Gastroesophageal sphincter (tissue), 4 donors: ENCODE measurements around the gene FASN. TPM values are rescaled to one million over a fixed set of nuclear protein-coding genes. Genes with fewer than 3 reads are reported as not detected.

Experiments
- ATAC-seq: fragments of 150-250 bp; one replicate; pipeline ENCODE4 v1.9.1; 2016; ENCODE audit warnings: mild to moderate bottlenecking, moderate library complexity
- H3K27ac ChIP-seq, 4 donors: fragments of 200-600 bp; sonication (generic) in 3 of 4; 1 replicate in 3 of 4; 2 replicates in 1 of 4; pipeline ENCODE4 v1.5.1; 2016 to 2019
- H3K27me3 ChIP-seq: fragments of 200-600 bp; sonication (generic); one replicate; pipeline ENCODE4 v1.5.1; 2019
- H3K36me3 ChIP-seq, 2 donors: fragments of 200-600 bp; sonication (generic); one replicate each; pipeline ENCODE4 v1.5.1; 2019; ENCODE audit warnings: control low read depth in 1 of 2
- H3K4me1 ChIP-seq, 3 donors: fragments of 200-600 bp; sonication (generic); 1 replicate in 2 of 3; 2 replicates in 1 of 3; pipeline ENCODE4 v1.5.1; 2016 to 2019; ENCODE audit warnings: control low read depth in 2 of 3
- H3K4me3 ChIP-seq, 2 donors: fragments of 200-600 bp; sonication (generic); one replicate each; pipeline ENCODE4 v1.5.1; 2019; ENCODE audit warnings: mild to moderate bottlenecking in 1 of 2, moderate library complexity in 1 of 2
- H3K9me3 ChIP-seq, 3 donors: fragments of 200-600 bp; sonication (generic); one replicate each; pipeline ENCODE4 v1.5.1; 2017 to 2019; ENCODE audit warnings: control low read depth in 2 of 3
- CTCF ChIP-seq, 4 experiments: fragments of 200-600 bp in 2 of 4; fragments of 450-650 bp in 2 of 4; sonication (generic) in 1 of 4; IDR thresholded peaks; one replicate each; pipeline ENCODE4 v1.5.1; 2017 to 2019; ENCODE audit warnings: antibody characterized with exemption in 4 of 4, mild to moderate bottlenecking in 2 of 4, moderate library complexity in 2 of 4
- EP300 ChIP-seq: sonication (generic); formaldehyde crosslinking; IDR thresholded peaks from one replicate; pipeline ENCODE4 v1.6.1; 2017; ENCODE audit warnings: antibody characterized with exemption, mild to moderate bottlenecking
- POLR2A ChIP-seq, 2 donors: fragments of 450-650 bp; IDR thresholded peaks; one replicate each; pipeline ENCODE4 v1.6.1; 2017; ENCODE audit warnings: antibody characterized with exemption in 2 of 2, mild to moderate bottlenecking in 2 of 2, moderate library complexity in 1 of 2
- POLR2AphosphoS5 ChIP-seq: sonication (generic); formaldehyde crosslinking; IDR thresholded peaks from one replicate; pipeline ENCODE4 v1.6.1; 2017; ENCODE audit warnings: antibody characterized with exemption
- WGBS, 2 donors: methylation state at CpG; one replicate each; pipeline ENCODE4 v1.1.5; 2018; ENCODE audit warnings: low coverage in 1 of 2; 5-methylcytosine and 5-hydroxymethylcytosine counted together
- total RNA-seq, 4 donors: library from RNA; depleted of rRNA; stranded (reverse); fragments of >200 nt; gene quantifications; one replicate each; pipeline ENCODE4 v1.1.0, GENCODE V29; 2016

The FASN gene
- total RNA-seq, 4 donors from 2014 or later, result 22.6 to 52.8 (median 48.3) TPM

GRCh38 chr17:82110298-82110697 lies 12.3 kb upstream of the FASN start:
- Histone ChIP-seq H3K4me3 (no peak overlapping the region), H3K4me1 (peaks cover 0 to 23% (median 16%) of the 10 kb centered on the region in 3 donors), H3K27ac (no peak overlapping the region), H3K27me3 (no peaks in the 10 kb centered on the region), H3K36me3 (peaks cover 0 to 32% of the 10 kb centered on the region in 2 donors), H3K9me3 (no peaks in the 10 kb centered on the region)
- TF ChIP-seq POLR2A (IDR thresholded peaks at IDR 0.05) (no peak), POLR2AphosphoS5 (no peak), CTCF (IDR thresholded peaks at IDR 0.05) (no peak), EP300 (no peak)
- 78 to 93% methylated on average over 2 to 3 of the region's 3 CpGs for WGBS, 2 donors
- ATAC-seq, result no peak

DNA sequence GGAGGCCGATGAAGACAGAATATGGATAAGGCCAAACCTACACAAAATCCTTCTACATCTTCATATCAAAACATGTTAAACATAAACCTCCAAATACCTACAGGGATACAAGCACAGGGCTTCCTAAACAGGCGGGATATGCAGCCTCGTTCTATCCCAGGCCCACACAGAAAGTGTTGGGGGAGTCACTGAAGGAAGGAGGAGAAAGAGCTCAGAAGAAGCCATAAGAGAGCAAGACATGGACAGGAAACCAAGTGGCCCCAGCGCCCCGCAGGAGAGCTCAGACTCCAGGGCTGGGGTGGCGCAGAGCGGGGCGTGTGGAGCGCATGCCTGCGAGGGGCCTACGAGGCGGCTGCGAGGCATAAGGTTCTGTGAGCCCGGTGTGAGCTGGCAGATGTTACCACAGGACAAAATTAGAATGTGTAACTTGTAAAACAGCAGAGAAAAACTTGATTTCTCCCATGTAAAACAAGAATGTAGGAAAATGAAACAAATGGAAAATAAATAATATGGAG lies 11.0 kb upstream of the FASN start:
- Histone ChIP-seq H3K27ac (no peak overlapping the region), H3K4me1 (peaks cover 0 to 36% (median 18%) of the 10 kb centered on the region in 3 donors), H3K27me3 (no peaks in the 10 kb centered on the region), H3K4me3 (no peak overlapping the region), H3K9me3 (no peaks in the 10 kb centered on the region), H3K36me3 (peaks cover 0 to 23% of the 10 kb centered on the region in 2 donors)
- no peak for ATAC-seq
- TF ChIP-seq CTCF (IDR thresholded peaks at IDR 0.05) (no peak), POLR2A (IDR thresholded peaks at IDR 0.05) (no peak), EP300 (no peak)
- 94% methylated on average over 12 of the region's 14 CpGs; no CpG with 5 or more reads in 1 of the 2 donors for WGBS, 2 donors

GRCh38 chr17:82108496-82108945 lies 10.5 kb upstream of the FASN start:
- peaks cover 0 to 41% (median 23%) of the 10 kb centered on the region in 3 donors for H3K4me1 ChIP-seq
- WGBS, 2 donors, result 78 to 87% methylated on average over 7 to 8 of the region's 19 CpGs
- no peaks in the 10 kb centered on the region for H3K27me3 ChIP-seq
- peaks cover 0 to 18% of the 10 kb centered on the region in 2 donors for H3K36me3 ChIP-seq
- no peak overlapping the region for H3K27ac ChIP-seq
- TF ChIP-seq POLR2AphosphoS5 (no peak), CTCF (IDR thresholded peaks at IDR 0.05) (no peak), POLR2A (IDR thresholded peaks at IDR 0.05) (no peak), EP300 (no peak)
- no peak overlapping the region for H3K4me3 ChIP-seq
- no peaks in the 10 kb centered on the region for H3K9me3 ChIP-seq
- ATAC-seq, result no peak

DNA sequence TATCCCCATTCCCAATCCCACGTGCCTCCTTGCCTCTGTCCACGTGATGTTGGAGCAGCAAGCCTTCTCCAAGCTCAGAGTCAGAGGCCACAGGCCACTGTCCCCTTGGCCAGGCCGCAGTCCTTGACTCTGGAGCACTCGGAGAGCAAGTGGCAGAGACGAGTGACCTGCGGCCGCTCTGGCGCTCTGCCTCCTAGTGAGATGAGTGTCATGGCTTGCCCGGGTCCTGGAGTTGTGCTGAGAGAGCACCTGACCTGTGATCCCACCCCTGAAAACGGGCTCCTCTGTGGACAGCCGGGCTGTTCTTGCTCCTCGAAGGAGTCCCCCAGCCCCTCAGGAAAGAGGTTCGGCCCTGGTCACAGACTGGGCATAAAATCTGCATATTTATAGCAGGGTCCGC lies 10.0 kb upstream of the FASN start:
- no peak for ATAC-seq
- Histone ChIP-seq H3K4me1 (peaks cover 0 to 46% (median 26%) of the 10 kb centered on the region in 3 donors), H3K36me3 (peaks cover 0 to 13% of the 10 kb centered on the region in 2 donors), H3K27ac (no peak overlapping the region), H3K4me3 (no peak overlapping the region), H3K27me3 (no peaks in the 10 kb centered on the region), H3K9me3 (no peaks in the 10 kb centered on the region)
- 60 to 86% methylated on average over 1 of the region's 14 CpGs for WGBS, 2 donors
- no peak for TF ChIP-seq POLR2A (IDR thresholded peaks at IDR 0.05)
- TF ChIP-seq POLR2AphosphoS5, result no peak
- no peak for TF ChIP-seq CTCF (IDR thresholded peaks at IDR 0.05)
- no peak for TF ChIP-seq EP300

- Histone ChIP-seq H3K27ac (peak overlapping the region in 1 of 4 donors; percentile 55), H3K9me3 (no peaks in the 10 kb centered on the region), H3K36me3 (peaks cover 0 to 7% of the 10 kb centered on the region in 2 donors), H3K27me3 (no peaks in the 10 kb centered on the region), H3K4me1 (peaks cover 0 to 51% (median 26%) of the 10 kb centered on the region in 3 donors), H3K4me3 (no peak overlapping the region)
- ATAC-seq, result no peak
- 95% methylated on average over 4 of the region's 24 CpGs; no CpG with 5 or more reads in 1 of the 2 donors for WGBS, 2 donors
- TF ChIP-seq POLR2A (IDR thresholded peaks at IDR 0.05) (no peak), CTCF (IDR thresholded peaks at IDR 0.05) (peak in 2 of 4 experiments; percentile 8 to 23), EP300 (no peak)
Observed at GRCh38 chr17:82107341-82107860, 9.4 kb upstream of the FASN start.
